ENCODE data around the gene NXT2.
"Not testable (repeated sequence)": the region's sequence is repeated elsewhere in the genome, so short reads cannot be mapped to it uniquely, and the experiment has no call there.

The NXT2 gene

GRCh38 chrX:109536439-109537323 lies at the start of gene NXT2:
Gene NXT2, plus strand, starts transcription at chrX:109536844. Its CDS starts 163 bp downstream, at chrX:109537007.
- DNase-seq (ENCODE audit: insufficient read length, low spot score) (peak; percentile 62), FAIRE-seq (no peak)

GRCh38 chrX:109487640-109488039 lies 49.0 kb upstream of the NXT2 start:
- DNase-seq (ENCODE audit: insufficient read length, low spot score): no peak
- no peak for FAIRE-seq

- FAIRE-seq: no peak
- DNase-seq (ENCODE audit: insufficient read length, low spot score): no peak
Measured at GRCh38 chrX:109489174-109489573, 47.5 kb upstream of the NXT2 start.

DNA sequence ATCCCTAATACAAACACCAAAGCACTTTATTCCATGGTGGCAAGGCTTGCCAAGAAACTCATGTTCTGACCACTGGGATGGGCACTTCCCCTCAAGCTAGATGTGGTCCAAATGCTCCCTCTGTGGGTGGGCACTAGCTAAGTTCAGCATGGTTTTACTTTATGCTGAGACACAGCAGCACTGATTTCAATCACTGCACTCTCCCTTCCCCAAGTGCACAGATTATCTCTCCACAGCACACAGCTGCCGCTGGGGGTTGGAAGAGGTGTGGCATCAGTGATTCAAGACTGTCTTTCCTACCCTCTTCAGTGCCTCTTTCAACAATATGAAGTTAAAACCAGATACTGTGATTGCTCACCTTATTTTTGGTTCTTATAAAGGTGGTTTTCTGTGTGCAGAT lies 38.2 kb upstream of the NXT2 start:
- DNase-seq (ENCODE audit: insufficient read length, low spot score): no peak
- FAIRE-seq: no peak

DNA sequence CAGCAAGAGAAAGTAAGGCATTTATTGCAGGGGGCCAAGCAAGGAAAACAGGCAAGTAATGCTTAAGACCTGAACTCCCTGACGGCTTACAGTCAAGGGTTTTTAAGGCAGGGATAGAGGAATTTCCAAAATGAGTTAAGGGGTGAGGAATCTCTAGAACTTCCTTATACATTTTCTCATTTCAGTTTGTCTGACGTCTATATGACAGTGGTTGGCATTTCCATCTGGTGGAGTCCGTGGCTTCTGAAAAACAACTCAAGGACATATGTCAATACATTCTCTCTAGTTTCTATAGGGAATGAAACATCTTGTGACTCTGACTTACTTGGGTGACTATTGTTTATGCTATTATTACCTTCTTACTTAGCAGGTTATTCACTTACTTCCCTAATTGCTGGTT lies 35.5 kb upstream of the NXT2 start:
- FAIRE-seq: no peak
- DNase-seq (ENCODE audit: insufficient read length, low spot score): no peak

GRCh38 chrX:109508915-109509314 lies 27.7 kb upstream of the NXT2 start:
- DNase-seq (ENCODE audit: insufficient read length, low spot score): no peak
- FAIRE-seq: no peak

DNA sequence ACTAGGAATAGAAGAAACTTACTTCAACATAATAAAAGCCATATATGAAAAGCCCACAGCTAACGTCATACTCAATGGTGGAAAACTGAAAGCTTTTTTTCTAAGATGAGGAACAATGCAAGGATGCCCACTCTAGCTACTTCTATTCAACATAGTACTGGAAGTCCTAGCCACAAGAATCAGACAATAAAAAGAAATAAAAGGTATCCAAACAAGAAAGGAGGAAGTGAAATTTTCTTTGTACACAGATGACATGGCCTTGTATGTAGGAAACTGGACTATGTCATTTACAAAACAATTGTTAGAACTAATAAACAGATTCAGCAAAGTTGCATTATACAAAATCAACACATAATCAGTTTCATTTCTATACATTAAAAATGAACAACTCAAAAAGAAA lies 25.5 kb upstream of the NXT2 start:
- DNase-seq (ENCODE audit: insufficient read length, low spot score) (no peak), FAIRE-seq (no peak)

DNA sequence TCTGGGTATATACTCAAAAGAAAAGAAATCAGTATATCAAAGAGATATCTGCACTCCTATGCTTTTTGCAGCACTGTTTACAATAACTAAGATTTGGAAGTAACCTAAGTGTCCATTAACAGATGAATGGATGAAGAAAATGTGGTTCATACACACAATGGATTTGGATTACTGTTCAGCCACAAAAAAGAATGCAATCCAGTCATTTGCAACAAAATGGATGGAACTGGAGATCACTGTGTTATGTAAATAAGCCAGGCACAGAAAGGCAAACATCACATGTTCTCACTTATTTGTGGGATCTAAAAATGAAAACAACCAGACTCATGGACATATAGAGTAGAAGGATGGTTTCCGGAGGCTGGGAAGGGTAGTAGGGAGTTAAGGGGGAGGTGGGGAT lies 17.6 kb upstream of the NXT2 start:
- no peak for FAIRE-seq
- no peak for DNase-seq (ENCODE audit: insufficient read length, low spot score)

GRCh38 chrX:109533005-109533404 lies 3.6 kb upstream of the NXT2 start:
- no peak for DNase-seq (ENCODE audit: insufficient read length, low spot score)
- no peak for FAIRE-seq

GRCh38 chrX:109533631-109534030 lies 3.0 kb upstream of the NXT2 start:
- no peak for FAIRE-seq
- DNase-seq (ENCODE audit: insufficient read length, low spot score): no peak

GRCh38 chrX:109534933-109535332 lies 1.7 kb upstream of the NXT2 start:
- DNase-seq (ENCODE audit: insufficient read length, low spot score) (no peak), FAIRE-seq (no peak)

DNA sequence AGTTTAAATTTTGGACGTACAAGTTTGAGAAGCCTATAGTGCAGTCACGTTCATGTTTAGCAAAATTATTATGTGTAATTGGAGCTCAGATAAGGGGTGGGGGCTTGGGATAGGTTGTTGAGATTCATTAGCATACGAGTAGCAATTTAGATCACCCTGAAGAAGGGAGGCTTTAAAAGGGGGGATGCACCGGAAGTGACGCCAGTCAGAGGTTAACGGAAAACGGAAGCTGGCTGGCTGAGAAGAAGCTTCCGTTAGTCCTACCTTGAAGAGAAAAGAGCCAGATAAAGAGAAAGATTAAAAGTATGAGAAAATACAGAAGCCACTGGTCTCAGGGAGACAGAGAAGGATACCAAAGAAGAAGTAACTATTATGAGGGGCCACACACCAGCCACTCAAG lies 1.1 kb upstream of the NXT2 start:
- no peak for DNase-seq (ENCODE audit: insufficient read length, low spot score)
- FAIRE-seq: no peak

GRCh38 chrX:109537324-109537665 lies 651 bp downstream of the NXT2 start:
- DNase-seq (ENCODE audit: insufficient read length, low spot score) (no peak), FAIRE-seq (no peak)

DNA sequence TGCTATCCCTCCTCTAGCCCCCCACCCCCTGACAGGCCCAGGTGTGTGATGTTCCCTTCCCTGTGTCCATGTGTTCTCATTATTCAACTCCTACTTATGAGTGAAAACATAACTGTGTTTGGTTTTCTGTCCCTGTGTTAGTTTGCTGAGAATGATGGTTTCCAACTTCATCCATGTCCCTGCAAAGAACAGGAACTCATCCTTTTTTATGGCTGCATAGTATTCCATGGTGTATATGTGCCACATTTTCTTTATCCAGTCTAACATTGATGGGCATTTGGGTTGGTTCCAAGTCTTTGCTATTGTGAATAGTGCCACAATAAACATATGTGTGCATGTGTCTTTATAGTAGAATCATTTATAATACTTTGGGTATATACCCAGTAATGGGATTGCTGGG lies 2.4 kb downstream of the NXT2 start:
- not testable (repeated sequence) for FAIRE-seq; DNase-seq (ENCODE audit: insufficient read length, low spot score)

- FAIRE-seq: no peak
- no peak for DNase-seq (ENCODE audit: insufficient read length, low spot score)
Measured at GRCh38 chrX:109553862-109554261, 17.2 kb downstream of the NXT2 start.

GRCh38 chrX:109576083-109576482 lies 39.4 kb downstream of the NXT2 start:
- DNase-seq (ENCODE audit: insufficient read length, low spot score); FAIRE-seq: not testable (repeated sequence)

DNA sequence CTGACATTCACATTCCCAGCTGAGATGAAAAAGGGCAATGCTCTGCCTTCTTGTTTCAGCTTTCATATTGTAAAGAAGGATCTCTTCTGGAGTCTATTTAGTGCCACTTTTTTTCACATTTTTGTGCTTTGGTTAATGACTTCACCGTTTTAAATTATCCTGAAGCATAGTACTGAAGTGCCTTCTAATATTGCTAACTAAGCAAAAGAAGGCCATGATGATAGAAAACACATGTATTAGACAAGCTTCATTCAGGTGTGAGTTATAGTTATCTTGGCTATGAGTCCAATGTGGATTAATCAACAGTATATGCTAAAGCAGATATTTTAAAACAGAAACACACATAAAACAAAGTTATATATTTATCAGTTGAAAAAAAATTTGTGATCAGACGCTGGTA lies 40.4 kb downstream of the NXT2 start:
- DNase-seq (ENCODE audit: insufficient read length, low spot score): no peak
- FAIRE-seq: no peak

GRCh38 chrX:109578916-109579315 lies 42.3 kb downstream of the NXT2 start:
- DNase-seq (ENCODE audit: insufficient read length, low spot score) (no peak), FAIRE-seq (no peak)

DNA sequence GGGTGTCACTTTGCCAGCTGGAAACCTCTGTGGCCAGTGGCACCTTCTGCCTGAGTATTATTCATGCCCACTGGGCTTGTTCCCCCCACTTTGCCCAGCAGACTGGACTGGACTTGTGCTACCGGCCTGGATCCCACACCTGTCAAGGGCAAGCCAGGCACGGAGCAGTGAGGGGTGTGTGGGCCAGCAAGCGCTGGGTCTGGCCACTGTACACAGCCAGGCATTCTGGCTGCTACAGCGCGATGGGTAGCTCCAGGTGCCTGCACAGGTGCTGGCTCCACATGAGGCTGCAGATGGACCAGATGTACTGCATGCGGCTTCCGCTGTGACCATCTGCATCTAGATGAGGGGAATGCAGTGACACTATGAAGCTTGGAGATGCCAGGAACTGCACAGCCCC lies 48.8 kb downstream of the NXT2 start:
- FAIRE-seq (no peak), DNase-seq (ENCODE audit: insufficient read length, low spot score) (no peak)

- DNase-seq (ENCODE audit: insufficient read length, low spot score) (no peak), FAIRE-seq (no peak)
Measured at GRCh38 chrX:109590176-109590575, 53.5 kb downstream of the NXT2 start.
